Activated CD8-positive, alpha-beta memory T cell treated with anti-CD3 and anti-CD28 coated beads, Interleukin-2, amount 50 U/mL, for 1 hour (primary cell): Measurements from ENCODE around the gene SNRNP200.
"Not testable (repeated sequence)": the region's sequence is repeated elsewhere in the genome, so short reads cannot be mapped to it uniquely, and the experiment has no call there.

Source experiments
- DNase-seq: peaks from one replicate; pipeline ENCODE4 v3.0.0-alpha.2; 2020; ENCODE audit errors: extremely low read depth

Gene SNRNP200

DNA sequence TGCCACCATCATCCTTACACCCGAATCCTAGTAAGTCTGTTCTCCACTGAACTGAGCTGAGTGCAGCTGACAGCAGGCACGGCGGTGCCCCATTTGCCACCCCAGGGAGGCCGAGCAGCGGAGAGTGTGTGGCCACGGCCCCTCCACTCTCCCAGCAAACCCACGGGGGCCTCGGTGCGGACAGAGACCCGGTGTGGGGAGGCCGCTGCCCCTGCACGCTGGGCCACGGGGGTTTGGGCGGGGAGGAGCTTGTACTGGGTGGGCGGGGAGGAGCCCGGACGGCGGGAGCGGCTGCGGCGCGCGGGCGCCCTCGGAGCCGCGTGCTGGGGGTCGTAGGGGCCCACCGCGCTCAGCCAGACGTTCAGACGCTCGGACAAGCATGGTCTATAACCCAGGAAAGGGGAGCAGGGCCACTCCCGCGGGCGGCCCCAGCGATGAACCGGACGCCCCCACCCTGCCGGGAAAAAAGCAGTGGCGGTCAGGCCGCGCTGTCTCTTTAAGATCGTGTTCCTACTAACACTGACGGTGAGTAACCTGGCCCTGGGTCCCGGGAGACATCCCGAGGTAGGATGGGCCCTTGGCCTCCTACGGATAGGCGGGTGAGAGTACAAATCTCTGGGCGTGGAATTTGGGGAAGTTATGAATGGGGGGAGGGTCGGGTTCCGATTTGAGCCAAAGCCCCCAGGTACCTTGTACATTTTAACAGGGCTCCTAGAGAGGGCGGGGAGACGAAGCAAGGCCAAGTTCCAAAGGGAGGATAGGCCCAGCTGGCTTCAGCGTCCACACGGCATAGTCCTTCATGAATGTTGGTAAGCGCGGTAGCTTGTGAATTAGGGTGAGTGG lies 19.9 kb upstream of the SNRNP200 start, which contains the start of gene ITPRIPL1:
TSS of gene ITPRIPL1 (plus strand) at position 277 of the 843 bp plus-strand sequence. CDS start at position 800, 523 bp downstream.
- DNase-seq, result no peak

DNA sequence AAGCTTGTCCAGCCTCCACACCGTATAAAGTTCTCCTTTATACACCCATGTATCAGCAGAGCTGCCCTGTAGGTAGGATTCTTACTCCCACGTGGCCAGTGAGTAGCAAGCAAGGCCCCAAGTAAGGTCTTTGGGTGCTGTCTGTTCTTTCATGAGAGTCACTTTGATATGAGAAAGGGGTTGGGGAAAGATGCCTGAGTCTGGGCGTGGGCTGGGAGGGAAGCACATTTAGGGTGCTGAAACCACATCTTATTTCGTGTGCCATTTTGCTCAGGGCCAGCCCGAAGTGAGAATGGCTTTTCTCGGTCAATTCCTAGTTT lies 19.3 kb upstream of the SNRNP200 start:
- no peak for DNase-seq

DNA sequence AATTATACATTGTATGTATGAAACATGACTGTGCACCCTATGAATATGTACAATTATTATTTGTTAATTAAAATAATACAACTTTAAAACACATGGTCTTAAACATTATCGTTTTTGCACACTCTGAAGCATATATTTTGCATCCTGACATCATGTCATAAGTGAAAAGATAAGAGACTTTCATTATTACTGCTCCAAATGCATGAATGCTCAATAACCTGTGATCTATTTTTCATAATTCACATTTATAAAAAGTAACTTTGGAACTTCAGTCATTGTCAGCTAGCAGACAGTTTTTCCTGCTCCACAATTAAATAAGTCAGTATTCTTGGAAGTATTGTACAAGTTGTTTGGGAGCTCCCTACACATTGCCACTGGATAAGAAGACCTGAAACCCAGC lies 18.5 kb upstream of the SNRNP200 start:
- DNase-seq, result no peak

DNA sequence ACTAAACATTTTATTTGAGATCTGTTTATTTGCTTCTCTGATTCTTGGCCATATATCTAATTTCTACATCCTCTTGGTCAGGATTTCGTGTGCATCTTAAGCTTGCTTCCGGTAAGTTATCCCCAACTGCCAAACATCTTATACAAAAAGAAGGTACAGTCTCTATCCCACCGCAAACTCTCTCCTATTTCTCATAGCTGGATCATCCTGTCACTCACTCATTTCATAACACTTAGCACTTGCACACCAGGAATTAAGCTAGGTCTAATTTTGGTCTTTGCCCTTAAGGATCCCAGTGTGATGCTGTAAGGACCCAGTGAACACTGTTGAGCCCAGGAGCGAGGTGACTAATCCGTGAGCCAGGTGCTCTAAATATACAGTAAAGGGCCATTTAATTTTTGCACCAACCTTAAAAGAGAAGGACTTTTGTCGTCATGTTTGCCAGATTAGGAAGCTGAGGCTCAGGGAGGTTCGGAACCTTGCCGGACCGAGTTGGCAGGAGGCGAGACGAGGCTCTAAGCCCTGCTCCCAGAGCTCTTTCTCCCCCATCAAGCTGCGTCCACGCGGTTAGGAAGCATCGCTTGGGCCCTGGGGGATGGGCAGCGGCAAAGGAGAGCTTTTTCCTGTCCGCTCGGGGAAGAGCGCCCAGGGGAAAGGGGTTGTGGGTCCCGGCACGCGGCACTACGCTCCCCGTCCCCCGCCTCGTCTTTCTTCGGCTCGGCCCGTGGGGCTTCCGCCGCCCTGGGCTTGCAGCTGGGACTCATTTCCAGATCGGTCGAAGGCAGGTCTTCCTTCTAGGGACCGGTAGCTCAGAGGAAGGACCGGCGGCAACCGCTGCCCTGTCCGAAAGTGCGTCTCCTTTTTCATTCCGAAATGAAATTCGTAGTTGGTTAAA lies 15.6 kb upstream of the SNRNP200 start:
- no peak for DNase-seq

DNA sequence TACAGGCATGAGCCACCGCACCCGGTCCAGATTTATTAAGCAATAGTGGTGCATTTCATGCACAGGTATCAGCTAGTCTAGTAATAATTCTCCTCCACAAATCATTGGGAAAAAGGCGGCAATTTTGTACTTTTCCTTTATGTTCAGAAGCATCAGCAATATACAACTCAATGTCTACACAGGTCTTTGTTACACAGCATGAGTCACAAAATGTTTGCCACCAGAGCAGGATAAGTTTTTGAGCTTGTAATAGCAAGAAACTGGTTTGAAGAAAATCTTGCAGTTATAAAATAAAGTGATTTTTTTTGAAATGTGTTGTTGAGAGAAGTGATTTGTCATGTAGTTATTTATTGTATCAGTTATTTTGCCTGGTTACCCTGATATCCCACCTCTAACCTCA lies 15.0 kb upstream of the SNRNP200 start:
- no peak for DNase-seq

DNA sequence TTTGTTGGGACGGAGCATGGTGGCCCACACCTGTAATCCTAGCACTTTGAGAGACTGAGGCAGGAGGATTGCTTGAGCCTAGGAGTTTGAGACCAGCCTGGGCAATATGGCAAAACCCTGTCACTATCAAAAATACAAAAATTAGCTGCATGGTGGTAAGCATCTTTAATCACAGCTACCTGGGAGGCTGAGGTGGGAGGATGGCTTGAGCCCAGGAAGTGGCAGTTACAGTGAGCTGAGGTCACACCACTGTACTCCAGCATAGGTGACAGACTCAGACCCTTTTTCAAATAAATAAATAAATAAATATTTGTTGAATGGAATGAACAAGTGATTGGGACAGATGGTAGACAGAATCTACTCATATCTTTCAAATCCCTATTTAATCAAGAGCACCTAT lies 14.1 kb upstream of the SNRNP200 start:
- no peak for DNase-seq

DNA sequence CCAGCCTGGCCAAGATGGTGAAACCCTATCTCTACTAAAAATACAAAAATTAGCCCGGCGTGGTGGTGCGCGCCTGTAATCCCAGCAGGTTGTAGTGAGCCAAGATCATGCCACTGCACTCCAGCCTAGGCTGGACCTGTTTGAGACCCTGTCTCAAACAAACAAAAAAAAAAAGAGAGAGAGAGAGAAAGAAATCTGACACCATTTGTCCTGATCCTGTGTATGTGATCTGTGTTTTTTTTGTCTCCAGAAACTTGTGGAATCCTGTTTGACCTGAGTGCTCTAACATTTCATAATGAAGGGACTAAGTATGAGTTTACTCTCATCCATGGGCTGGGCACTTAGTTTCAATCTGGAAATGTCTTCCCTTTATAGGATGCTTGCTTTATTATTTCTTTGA lies 13.4 kb upstream of the SNRNP200 start:
- DNase-seq, result no peak

DNA sequence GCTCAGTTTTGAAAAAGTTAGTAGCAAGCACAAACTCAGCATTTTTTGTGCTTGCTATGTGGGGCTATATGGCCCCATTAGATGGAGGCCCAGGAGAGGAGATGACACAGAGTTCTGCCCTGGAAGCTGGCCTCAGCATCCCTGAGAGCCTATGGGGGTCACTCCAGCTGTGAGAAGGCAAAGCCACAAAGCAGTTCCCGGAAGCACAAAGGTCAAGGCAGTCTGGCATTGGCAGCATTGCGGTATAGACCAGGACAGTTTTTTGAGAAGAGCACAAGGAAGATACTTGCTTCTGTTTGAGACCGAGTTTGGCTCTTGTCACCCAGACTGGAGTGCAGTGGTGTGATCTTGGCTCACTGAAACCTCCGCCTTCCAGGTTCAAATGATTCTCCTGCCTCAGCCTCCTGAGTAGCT lies 12.2 kb upstream of the SNRNP200 start:
- no peak for DNase-seq

DNA sequence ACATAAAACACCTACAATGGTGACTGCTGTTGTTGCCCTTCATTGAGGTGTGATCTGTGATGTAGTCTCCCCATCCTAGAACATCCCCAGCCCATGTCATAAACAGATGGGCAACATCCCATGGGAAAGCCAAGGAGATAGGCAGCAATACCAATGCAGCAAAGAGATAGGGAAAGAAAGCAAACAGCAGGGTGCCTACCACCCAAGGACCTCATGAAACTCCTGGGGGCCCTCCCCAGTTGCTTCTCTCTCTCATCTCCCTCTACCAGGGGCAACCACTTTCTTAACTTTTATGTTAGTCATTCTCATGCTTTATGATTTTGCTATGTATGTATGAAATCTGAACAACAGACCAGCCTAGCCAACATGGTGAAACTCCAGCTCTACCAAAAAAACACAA lies 11.7 kb upstream of the SNRNP200 start:
- DNase-seq, result no peak

DNA sequence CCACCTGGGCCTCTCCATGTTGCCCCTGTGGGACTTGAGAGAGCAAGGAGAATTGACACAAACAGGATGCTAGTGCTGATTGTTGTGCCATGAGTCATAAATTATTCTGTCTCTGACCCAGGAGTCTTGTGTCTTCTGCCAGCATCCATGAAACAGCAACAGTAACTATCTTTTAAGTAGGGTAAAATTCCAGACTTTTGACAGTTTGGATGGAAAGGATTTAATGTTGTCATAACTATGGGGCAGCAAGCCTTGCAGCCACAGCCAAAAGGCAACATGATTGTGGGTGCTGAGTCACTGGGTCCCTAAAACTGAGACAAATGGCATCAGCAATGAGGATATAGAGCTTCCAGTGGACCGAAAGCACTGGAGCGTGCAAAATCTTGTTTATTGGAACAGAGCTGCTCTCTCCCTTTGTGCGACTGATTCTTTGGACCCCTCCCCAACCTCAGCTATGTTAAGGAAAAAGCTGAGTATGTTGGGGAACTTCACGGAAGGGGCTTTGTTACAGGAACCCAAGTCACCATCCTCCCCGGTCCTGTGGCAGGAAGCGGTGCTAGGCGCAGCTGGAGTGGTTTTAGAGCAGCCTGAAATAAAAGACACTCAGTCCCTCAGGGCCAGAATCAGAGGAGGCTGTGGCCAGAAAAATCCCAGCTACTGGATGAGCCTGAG lies 10.2 kb upstream of the SNRNP200 start:
- no peak for DNase-seq

DNA sequence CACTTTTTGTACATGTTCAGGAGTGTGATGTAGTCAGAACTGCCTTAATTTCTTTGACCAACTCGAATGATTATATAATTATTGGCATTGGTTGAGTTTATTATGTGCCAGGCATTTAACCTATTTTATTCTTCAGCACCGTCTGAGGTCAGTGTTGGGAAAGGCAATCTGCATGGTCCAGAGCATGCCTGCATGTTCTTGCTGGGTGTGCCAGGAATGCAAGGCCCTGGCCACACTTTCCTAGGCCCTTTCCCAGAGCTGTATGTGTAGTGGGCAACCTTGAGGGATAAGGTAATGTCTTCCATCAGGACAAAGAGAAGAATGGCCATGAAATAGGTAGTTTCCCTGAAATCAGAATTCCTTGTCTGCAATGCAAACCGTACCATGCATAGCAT lies 9.7 kb upstream of the SNRNP200 start:
- DNase-seq, result no peak

DNA sequence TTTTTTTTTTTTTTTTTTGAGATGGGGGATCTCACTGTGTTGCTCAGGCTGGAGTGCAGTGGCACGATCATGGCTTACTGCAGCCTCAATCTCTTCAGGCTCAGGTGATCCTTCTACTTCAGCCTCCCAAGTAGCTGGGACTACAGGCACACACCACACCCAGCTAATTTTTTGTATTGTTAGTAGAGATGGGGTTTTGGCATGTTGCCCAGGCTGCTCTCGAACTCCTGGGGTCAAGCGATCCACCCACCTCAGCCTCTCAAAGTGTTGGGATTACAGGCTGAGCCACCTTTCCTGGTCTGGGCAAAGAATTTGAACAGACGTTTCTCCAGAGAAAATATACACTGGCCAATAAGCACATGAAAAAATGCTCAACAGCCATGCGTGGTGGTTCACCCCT lies 2.9 kb upstream of the SNRNP200 start:
- no peak for DNase-seq

DNA sequence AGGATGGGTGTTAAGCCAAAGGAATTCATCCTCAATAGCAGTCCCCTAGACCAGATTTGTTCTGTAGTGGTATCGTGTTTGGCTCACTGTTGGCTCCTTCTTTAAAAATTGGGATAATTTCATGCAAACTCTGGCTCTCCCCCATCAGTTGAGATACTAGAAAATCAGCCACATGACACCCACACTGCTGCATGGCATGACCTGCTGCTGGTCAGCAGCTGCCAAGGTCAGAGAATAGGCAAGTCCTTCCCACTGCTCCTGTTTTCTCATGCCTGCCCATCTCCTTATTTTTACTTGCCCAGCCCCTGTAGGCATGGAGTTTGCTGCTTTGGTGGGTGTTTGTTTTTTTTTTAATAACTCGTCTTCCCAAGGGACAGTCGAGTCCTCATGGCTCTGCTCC lies 1.0 kb upstream of the SNRNP200 start:
- DNase-seq, result no peak

DNA sequence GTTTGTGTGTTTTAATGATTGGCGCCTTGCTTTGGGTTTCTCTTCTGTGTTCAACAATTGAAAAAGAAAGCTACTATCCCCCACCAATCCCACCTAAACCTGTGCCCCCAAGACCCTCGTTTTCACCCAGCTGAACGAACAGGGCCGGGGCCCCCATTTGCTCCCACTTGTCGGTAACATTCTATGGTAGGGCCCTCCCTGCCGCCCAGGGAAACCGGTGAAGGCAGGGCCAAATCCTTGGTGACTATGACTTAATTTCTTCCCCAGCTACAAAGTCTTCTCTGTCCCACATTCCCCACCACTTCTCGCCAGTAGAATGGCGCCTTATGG lies 598 bp upstream of the SNRNP200 start:
- DNase-seq, result no peak

DNA sequence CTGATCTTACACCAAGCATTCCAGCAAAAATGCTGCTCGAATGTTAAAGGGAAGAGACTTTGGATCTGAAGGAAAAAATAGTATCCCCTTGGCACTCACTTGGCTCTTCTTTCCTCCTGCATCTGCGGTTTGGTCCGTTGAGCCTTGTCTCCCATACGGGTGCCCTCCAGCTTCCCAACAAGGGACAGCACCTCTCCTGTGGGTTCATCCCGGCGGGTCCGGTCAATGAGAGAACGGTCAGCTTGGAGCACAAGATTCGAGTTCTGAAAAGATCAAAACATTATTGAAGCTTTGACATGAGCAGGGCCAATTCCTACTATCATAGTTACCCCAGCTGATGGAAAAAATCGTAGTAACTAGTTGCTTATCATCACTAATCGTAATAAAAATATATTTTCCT lies 740 bp downstream of the SNRNP200 start:
- no peak for DNase-seq

DNA sequence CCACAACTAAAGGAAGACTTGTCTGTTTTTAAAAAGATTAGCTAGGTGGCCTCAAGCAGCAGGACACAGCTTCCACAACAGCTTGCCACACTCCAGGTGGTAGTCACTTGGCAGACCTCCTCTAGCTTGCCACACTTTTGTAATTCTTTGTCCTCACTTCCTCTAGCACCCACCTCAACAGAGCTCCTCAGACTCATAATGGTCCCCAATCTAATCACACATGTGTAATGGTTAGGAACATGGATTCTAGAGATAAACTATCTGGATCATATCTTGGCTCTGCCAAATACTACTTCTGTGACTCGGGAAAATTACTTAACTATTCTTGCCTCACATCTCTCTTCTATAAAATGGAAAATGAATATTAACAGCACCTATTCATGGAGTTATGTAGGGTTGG lies 3.5 kb downstream of the SNRNP200 start:
- DNase-seq, result no peak

DNA sequence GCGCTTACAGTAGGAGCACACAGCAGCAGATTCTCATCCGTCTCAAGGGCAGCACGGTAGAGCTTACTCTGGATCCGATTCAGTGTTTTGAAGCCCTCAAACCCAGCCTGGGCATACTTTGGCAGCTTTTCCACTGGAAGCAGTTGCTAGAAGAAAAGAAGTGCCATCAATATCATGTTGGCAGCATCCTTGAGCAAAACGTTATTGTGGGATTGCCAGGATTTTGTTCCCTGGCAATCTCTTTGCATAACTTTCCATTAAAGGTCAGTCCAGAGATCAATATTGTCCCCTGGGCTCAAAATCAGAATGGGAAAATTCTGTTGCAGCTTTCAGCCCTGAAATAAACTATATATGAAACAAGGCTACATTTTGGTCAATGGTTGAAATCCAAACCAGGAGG lies 8.4 kb downstream of the SNRNP200 start:
- no peak for DNase-seq

DNA sequence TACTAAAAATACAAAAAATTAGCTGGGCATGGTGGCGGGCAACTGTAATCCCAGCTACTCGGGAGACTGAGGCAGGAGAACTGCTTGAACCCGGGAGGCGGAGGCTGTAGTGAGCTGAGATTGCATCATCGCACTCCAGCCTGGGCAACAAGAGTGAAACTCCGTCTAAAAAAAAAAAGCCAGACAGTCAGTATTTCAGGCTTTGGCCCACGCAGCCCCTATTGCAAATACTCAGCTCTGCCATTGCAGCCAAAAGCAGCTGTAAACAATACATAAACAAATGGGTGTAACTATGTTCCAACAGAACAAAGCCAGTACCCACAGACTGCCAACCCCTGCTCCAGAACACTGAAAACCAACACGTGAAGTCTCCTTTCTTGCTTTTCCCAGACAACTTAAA lies 11.1 kb downstream of the SNRNP200 start:
- DNase-seq, result not testable (repeated sequence)

DNA sequence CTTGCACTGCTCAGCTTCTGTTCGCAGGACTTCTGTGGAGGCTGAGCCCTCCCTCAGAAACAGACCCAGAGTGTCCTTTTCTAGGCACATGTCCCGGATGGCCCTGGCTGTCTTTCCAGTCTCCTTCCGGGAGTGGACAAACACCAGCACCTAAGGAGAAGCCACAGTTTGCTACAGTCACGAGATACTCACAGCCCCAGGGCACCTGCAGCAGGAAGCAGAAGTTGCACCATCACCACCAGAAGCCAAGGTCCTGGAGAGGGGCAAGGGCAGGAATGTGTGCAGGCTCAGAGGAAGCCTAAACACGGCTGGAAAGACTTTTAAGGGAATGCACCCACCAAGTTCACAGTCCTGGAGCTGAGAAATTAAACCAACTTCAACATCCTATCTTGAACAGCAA lies 13.6 kb downstream of the SNRNP200 start:
- no peak for DNase-seq

DNA sequence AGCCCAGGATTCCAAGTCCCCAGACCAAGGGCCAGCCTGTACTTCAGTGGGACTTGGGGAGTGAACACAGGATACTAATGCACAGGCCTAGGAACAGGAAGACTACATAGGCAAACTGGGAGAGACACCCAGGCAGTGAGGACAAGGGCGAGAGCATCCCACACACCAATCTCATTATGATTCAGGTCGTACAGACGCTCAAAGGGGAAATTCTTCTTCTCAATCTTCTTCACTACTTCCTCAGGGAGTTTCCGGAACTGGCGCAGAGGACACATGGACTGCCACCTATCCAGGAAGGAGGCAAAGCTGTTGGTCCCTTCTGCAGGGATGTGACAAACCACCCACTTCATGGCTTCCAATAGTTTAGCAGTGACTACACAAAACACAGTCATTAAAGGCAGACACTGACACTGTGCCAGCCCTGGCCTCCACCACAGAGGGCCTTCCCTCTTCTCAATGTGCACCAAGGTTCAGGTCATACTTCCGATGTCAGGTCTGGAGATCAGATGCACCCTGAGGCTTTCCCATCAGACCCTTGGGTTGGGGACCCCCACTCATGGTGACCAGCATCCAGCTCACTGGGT lies 18.0 kb downstream of the SNRNP200 start:
- no peak for DNase-seq

DNA sequence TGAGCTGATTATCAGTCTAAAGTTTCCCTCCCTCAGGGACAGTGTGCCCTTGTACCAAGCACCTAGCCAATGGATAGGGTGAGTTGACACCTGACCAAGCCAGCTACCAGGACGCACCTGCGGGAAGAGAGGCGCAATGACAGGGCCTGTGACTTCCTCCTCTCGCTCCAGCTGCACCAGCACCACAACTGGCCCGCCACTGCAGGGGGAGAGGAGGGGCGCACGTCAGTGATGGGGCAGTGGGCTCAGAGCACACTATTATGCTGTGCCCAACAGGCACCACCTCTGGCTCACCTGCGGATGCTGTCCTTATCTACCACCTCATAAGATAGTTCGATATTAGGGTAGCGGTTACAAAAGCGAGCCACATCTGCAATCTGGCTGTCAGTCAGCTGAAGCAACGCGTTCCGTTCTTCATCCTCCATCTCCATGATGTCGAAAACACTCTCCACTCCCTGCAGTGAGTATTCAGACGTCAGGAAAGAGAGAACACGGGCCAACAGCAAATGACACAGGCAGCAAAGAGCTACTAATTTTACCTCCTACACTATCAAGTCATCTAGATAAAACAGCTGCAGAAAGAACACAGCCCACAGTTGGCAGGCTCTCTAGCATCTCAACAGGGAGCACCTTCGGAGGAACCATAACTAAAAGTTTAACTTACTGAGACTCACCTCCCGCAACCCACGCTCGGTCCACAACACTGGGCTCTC lies 28.4 kb downstream of the SNRNP200 start:
- no peak for DNase-seq
